HepG2 (cell line): ENCODE measurements around the gene COL5A1. TPM values are rescaled to one million over a fixed set of nuclear protein-coding genes. Genes with fewer than 3 reads are reported as not detected.

Source experiments
- ATAC-seq: fragments of 200-7000 bp; cut with Tn5 transposase; 3 replicates; pipeline ENCODE4 v1.9.1; 2020; ENCODE audit warnings: mild to moderate bottlenecking, moderate library complexity
- BruUV-seq: library from RNA; stranded (reverse); fragments of 400-500 nt; replicated peaks from 2 replicates; lab custom pipeline; 2021; lab: Mats Ljungman, UMichigan
- CTCF ChIA-PET: fragments of 300-600 bp; formaldehyde crosslinking; extraction: SDS; loops from one replicate; lab custom pipeline; 2021; ENCODE audit warnings: low total read pairs, inconsistent platforms, low intra/inter-chr PET ratio; lab: Yijun Ruan, JAX
- POLR2A ChIA-PET: fragments of 350-600 bp; sonication (Branson Sonifier 250); formaldehyde crosslinking; loops from one replicate; lab custom pipeline; 2020; ENCODE audit warnings: antibody characterized with exemption, inconsistent platforms; lab: Yijun Ruan, JAX
- DNase-seq: peaks from one replicate; pipeline ENCODE4 v3.0.0-alpha.2; 2015; ENCODE audit warnings: low spot score
- FAIRE-seq: peaks from 3 replicates; lab custom pipeline; 2011; peaks lifted over from hg19 to GRCh38; lab: Jason Lieb, UNC
- H2AFZ ChIP-seq: one replicate; pipeline ENCODE4 v1.6.1; 2011; ENCODE audit warnings: low read length, inconsistent platforms
- H3K27ac ChIP-seq: fragments of 300-600 bp; 3 replicates; pipeline ENCODE4 v1.8.0; 2011; ENCODE audit warnings: mixed run types, mild to moderate bottlenecking, mixed read lengths, low read length, inconsistent platforms; ENCODE audit not compliant: insufficient read depth; ENCODE audit errors: extremely low read length
- H3K27me3 ChIP-seq, 2 experiments: fragments of 200-600 bp in 1 of 2; 2 replicates in 1 of 2; 3 replicates in 1 of 2; pipeline versions ENCODE4 v1.6.0 to v1.8.0; 2011; ENCODE audit warnings: low read length in 2 of 2, mild to moderate bottlenecking in 2 of 2, moderate library complexity in 2 of 2, inconsistent platforms in 1 of 2; ENCODE audit not compliant: insufficient read depth in 2 of 2, control insufficient read depth in 1 of 2
- H3K36me3 ChIP-seq, 2 experiments: fragments of 200-600 bp in 1 of 2; replicated peaks in 1 of 2; 2 replicates in 1 of 2; 3 replicates in 1 of 2; pipeline versions ENCODE4 v1.5.1 to v1.8.0; 2011; ENCODE audit warnings: low read length in 2 of 2, inconsistent platforms in 1 of 2; ENCODE audit not compliant: insufficient read depth in 2 of 2, control insufficient read depth in 1 of 2
- H3K4me1 ChIP-seq: 2 replicates; pipeline ENCODE4 v1.5.1; 2012; ENCODE audit warnings: low read length, inconsistent platforms; ENCODE audit not compliant: insufficient read depth
- H3K4me2 ChIP-seq: 2 replicates; pipeline ENCODE4 v1.6.0; 2011; ENCODE audit warnings: low read depth, low read length, inconsistent platforms
- H3K4me3 ChIP-seq, 3 experiments: fragments of 200-600 bp in 1 of 3; sonication (generic), shearing (Covaris generic) in 1 of 3; replicated peaks in 1 of 3; 2 replicates each; pipeline ENCODE4 v1.5.1; 2011 to 2016; ENCODE audit warnings: low read length in 3 of 3, inconsistent platforms in 2 of 3, low read depth in 2 of 3, mild to moderate bottlenecking in 2 of 3, control low read depth in 1 of 3, mixed read lengths in 1 of 3; ENCODE audit not compliant: insufficient read depth in 1 of 3
- H3K79me2 ChIP-seq: one replicate; pipeline ENCODE4 v1.6.1; 2011; ENCODE audit warnings: low read length, inconsistent platforms; ENCODE audit not compliant: insufficient read depth
- H3K9ac ChIP-seq: 2 replicates; pipeline ENCODE4 v1.6.0; 2011; ENCODE audit warnings: mild to moderate bottlenecking, low read depth, low read length, inconsistent platforms; ENCODE audit not compliant: insufficient read depth
- H3K9me3 ChIP-seq: 2 replicates; pipeline ENCODE4 v1.5.1; 2012; ENCODE audit warnings: mild to moderate bottlenecking, low read length
- H4K20me1 ChIP-seq: 2 replicates; pipeline ENCODE4 v1.6.0; 2011; ENCODE audit warnings: inconsistent platforms, mild to moderate bottlenecking, low read length, moderate library complexity; ENCODE audit not compliant: insufficient read depth
- CEBPG ChIP-seq: IDR thresholded peaks from 2 replicates; pipeline ENCODE4 v1.6.1; 2016
- PRPF4 ChIP-seq: fragments of 200-400 bp; formaldehyde crosslinking; IDR thresholded peaks from 2 replicates; pipeline ENCODE4 v1.6.1; 2016; ENCODE audit warnings: low read length, low read depth; ENCODE audit not compliant: poor library complexity, severe bottlenecking
- TFDP2 ChIP-seq: sonication (generic); formaldehyde crosslinking; IDR thresholded peaks from 2 replicates; pipeline ENCODE4 v1.4.0; 2020; ENCODE audit warnings: missing genetic modification reagents
- WIZ ChIP-seq: sonication (generic); formaldehyde crosslinking; IDR thresholded peaks from 2 replicates; pipeline ENCODE4 v1.5.1; 2020; ENCODE audit warnings: mild to moderate bottlenecking, missing genetic modification reagents
- ZNF383 ChIP-seq: sonication (generic); formaldehyde crosslinking; IDR thresholded peaks from 2 replicates; pipeline ENCODE4 v1.4.0; 2020; ENCODE audit warnings: missing genetic modification reagents, mild to moderate bottlenecking, borderline replicate concordance
- WGBS: methylation state at CpG from one replicate; pipeline ENCODE4 v1.1.6; 2017; ENCODE audit warnings: low lambda C conversion rate; 5-methylcytosine and 5-hydroxymethylcytosine counted together
- in situ Hi-C: cut with HindIII; loops from 2 replicates; pipeline ENCODE4 v1.10.0; 2017; ENCODE audit warnings: low pct_unique_long_range_greater_than_20kb; ENCODE audit not compliant: extremely low pct_ligation_motif_present
- intact Hi-C: fragments of 100-400 bp; cut with micrococcal nuclease; formaldehyde crosslinking; loops from one replicate; pipeline ENCODE4 v1.10.0; 2022; ENCODE audit not compliant: unreplicated experiment
- polyA plus RNA-seq, 8 experiments: library from polyadenylated mRNA; depleted of rRNA in 3 of 8; stranded (reverse) in 7 of 8; unstranded in 1 of 8; fragments of >200 nt; fragmentation: Illumina TruSeq in 4 of 8; extraction: Trizol in 4 of 8; gene quantifications; 2 replicates each; pipeline versions ENCODE4 v1.2.1 to v1.2.3, GENCODE V29; 2011 to 2016; ENCODE audit warnings: low read depth in 4 of 8, missing spikeins in 1 of 8, mixed read lengths in 1 of 8; ENCODE audit not compliant: insufficient read depth in 1 of 8
- total RNA-seq, 5 experiments: library from RNA; depleted of rRNA; stranded (reverse); fragments of >200 nt; fragmentation: Illumina TruSeq; extraction: Trizol; gene quantifications; 2 replicates each; pipeline ENCODE4 v1.2.3, GENCODE V29; 2016; ENCODE audit warnings: low read depth in 1 of 5
- TF ChIP-seq, protein P1 (sequence below): sonication (generic); formaldehyde crosslinking; IDR thresholded peaks from 2 replicates; pipeline ENCODE4 v1.8.0; 2022; ENCODE audit warnings: mild to moderate bottlenecking, missing genetic modification reagents; ENCODE audit not compliant: insufficient replicate concordance
- TF ChIP-seq, protein P2 (sequence below): sonication (generic); formaldehyde crosslinking; IDR thresholded peaks from 2 replicates; pipeline ENCODE4 v1.5.0; 2020; ENCODE audit warnings: missing genetic modification reagents

The COL5A1 gene
- total and polyA plus RNA-seq, 2 of the 13 experiments (the other 11 are each of a cell fraction or from before 2014, with no cell fraction given) = not detected

- no TSS peak for BruUV-seq
- no peak overlapping the region for H3K27ac ChIP-seq
Measured at GRCh38 chr9:134822541-134822940, 180.9 kb downstream of the COL5A1 start.

More at GRCh38 chr9:134822541-134822940, 180.9 kb downstream of the COL5A1 start:
- H3K79me2 ChIP-seq = no peaks in the 10 kb centered on the region
- no peak for FAIRE-seq
- in situ Hi-C loops (no loop called here), intact Hi-C loops (no loop called here)
- H3K27me3 ChIP-seq = peaks cover 24 to 74% of the 10 kb centered on the region in 2 experiments
- POLR2A ChIA-PET = no interaction called here
- CTCF ChIA-PET = no interaction called here
- DNase-seq = no peak
- no peak overlapping the region for H2AFZ ChIP-seq
- no peaks in the 10 kb centered on the region for H3K4me1 ChIP-seq
- no peak overlapping the region for H3K4me3 ChIP-seq
- no peaks in the 10 kb centered on the region for H3K36me3 ChIP-seq
- H3K4me2 ChIP-seq = no peak overlapping the region
- 0 out of 2 replicates have a peak, but pooled peaks cover 2% of the 10 kb centered on the region for H4K20me1 ChIP-seq
- WGBS = no CpG with 5 or more reads among the region's 14 CpGs
- H3K9me3 ChIP-seq = no peaks in the 10 kb centered on the region
- TF ChIP-seq CEBPG (CRISPR knock-in tag) = no peak
- TF ChIP-seq, protein P1, sequence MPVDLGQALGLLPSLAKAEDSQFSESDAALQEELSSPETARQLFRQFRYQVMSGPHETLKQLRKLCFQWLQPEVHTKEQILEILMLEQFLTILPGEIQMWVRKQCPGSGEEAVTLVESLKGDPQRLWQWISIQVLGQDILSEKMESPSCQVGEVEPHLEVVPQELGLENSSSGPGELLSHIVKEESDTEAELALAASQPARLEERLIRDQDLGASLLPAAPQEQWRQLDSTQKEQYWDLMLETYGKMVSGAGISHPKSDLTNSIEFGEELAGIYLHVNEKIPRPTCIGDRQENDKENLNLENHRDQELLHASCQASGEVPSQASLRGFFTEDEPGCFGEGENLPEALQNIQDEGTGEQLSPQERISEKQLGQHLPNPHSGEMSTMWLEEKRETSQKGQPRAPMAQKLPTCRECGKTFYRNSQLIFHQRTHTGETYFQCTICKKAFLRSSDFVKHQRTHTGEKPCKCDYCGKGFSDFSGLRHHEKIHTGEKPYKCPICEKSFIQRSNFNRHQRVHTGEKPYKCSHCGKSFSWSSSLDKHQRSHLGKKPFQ (CRISPR knock-in tag) = no peak
- TF ChIP-seq, protein P2, sequence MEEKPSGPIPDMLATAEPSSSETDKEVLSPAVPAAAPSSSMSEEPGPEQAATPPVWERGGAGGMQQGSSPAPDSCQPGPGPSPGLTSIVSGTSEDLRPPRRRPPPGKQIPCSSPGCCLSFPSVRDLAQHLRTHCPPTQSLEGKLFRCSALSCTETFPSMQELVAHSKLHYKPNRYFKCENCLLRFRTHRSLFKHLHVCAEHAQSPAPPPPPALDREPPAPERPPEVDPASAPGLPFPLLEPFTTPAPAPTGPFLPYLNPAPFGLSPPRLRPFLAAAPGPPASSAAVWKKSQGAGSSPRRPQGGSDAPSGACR = no peak
- no peak for TF ChIP-seq TFDP2 (CRISPR knock-in tag)
- no peak for TF ChIP-seq WIZ (CRISPR knock-in tag)
- no peak for TF ChIP-seq ZNF383 (CRISPR knock-in tag)
- TF ChIP-seq PRPF4 = no peak
- no peak overlapping the region for H3K9ac ChIP-seq
- ATAC-seq = no peak
